Ramos (cell line): ENCODE data around the gene MTA1.

ENCODE experiments used
- in situ Hi-C: fragments of 300-500 bp; cut with MboI; formaldehyde crosslinking; loops from one replicate; pipeline ENCODE4 v1.14.3; 2022; ENCODE audit warnings: low sequenced_read_pairs; ENCODE audit not compliant: unreplicated experiment

MTA1 gene

DNA sequence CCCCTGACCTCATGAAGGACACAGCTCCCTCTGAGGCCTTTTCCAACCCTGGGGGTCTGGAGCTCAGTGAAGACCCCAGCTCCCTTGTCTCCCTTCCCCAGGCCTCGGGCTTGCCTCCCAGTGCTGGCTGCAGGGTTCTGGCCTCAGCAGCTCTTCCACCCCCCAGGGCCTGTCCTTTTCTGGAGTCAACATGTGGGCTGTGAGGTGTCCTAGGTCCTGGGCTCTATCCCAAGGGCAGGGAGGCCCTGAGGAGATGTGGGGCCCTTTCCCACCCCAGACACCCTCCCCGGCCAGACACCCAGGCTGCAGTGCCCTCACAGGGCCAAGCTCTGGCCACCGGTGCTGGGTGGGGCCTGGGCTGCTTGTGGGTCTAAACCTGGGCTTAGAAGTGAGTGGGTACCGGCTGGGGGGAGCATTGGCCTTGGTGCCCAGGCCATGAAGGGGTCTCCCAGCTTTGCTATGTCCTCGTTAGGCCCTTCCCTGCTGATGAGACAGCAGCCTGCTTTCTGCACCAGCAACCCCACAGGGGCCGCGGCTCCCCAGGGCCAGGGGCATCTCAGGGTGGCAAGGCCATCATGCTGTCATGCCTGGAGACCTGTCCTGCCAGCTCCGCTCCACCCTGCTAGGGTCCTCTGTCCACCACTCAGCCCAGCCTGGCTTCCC, 52.3 kb downstream of the MTA1 start:
- in situ Hi-C loops, result no loop called here

DNA sequence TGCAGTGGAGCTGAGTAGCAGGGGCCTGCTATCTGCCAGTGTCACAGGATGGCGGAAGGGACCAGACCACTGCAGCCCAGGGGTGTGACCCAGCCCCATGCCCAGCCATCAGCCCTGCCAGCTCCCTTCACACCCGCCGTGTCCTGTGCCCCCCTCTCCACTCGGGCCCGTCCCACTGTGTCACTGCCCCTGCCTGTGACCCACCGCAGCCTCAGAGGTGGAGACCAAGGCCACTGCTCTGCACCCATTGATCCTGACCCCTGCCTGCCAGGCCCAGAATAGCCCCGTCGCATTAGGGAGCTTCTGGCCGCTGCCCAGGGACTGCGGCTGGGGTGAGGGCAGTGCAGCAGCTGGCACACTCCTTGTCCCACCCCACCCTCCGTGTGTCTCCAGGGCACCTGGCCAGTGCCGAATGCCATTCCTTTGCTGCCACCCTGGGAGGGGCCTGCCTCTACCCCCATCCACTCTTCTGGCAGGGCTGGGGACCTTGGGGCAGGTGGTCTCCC, 52.9 kb downstream of the MTA1 start:
- in situ Hi-C loops, result no loop called here

DNA sequence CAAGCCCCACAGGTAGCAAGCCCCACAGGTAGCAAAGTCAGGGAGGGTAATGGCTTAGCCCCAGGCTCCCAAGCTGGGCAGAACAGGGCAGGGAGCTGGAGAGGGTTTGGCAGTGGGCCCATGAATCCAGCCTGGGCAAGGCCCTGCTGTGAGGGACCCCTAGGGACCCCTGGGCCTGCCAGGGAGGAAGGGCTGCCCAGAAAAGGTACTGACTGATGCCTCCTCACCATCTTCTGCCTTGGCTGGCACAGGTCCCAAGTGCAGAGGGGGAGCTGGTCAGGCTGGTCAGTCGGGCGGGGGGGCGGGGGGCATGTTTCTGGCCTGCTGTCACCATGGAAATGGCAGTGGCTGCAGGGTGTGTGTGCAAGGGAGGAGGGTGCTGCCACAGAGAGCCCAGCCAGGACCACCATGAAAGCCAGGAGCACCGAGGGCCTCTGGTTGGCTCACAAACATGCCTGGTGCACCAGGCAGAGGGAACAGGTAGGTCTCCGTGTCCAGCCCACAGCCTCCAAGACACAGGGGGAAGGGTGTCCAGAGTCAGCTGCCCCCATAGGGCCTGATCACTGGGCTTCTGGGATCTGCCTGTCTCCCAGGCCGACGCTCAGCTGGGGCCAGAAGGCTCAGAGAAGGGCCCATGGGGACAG, 53.5 kb downstream of the MTA1 start:
- in situ Hi-C loops, result no loop called here

DNA sequence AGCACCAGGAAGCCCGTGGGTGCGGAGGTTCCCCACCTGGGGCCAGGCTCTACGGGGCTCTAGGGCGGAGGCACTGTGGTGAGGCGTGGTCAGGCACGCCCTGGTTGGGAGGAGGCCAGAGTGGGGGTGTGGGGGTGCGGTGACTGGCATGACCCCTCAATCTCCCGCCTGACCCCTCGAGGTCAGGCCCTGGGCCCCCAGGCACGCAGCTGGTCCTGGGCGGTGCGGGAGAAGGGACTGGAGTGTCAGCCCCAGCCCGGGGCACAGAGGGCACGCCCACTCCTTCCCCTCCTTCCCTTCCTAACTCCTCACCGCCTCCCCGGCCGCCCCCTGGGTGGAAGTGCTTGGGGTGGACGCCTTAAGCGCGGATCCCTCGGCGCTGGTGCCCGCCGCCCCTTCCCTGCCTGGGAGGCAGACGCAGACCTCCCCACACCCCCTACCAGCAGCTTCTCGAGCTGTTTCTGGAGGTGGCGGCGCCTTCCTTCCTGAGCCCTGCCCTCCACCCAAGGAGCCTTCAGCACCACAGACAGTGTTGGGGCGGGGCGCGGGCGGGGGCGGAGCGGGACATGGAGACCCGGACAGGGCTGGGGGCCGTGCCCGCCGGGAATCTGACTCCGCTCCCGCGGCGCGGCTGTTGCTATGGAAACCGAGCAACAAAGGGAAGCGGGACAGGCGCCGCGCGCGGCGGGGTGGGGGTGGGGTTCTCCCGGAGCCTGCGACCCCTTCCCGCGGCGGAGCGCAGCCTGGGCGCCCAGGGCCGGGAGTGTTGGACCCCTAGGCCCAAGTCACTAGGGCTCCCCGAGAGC, 54.3 kb downstream of the MTA1 start:
- in situ Hi-C loops, result no loop called here

DNA sequence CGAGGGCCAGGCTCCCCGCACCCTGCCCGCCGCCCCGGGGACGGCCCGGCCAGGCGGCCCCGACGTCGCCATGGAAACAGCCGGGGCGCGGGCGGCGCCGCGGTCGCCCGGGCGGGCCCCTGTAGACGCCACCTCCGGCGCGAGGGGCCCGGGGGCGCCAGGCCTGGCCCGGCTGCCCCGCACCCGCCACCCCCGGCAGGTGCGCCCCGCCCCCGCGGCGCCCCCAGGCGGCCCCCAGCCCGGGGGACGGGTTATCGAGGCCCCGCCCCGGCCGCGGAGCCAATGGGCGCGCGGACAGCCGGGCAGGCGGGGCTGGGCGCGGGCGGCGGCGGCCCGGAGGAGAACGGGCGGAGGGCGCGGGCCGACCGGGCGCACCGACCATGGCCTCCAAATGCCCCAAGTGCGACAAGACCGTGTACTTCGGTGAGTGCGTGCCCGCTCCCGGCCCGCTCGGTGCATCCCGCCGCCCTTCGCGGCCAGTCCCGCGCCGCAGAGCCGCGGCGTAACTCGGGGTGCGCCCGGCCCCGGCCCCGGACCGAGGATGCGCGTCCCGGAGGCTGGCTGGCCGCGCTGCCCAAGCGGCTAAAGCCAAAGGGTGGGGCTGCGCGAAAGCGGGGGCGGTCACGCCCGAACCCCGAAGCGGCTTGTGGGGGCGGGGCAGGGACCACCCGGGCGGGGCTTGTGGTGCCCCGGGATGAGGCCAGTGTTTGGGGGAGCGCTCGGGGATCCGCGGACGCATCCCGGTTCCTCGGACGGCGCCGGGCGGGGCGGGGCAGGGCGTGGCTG, 55.0 kb downstream of the MTA1 start, which contains the start of gene CRIP2:
TSS of gene CRIP2 (plus strand) at position 339 of the 786 bp plus-strand sequence. CDS start at position 381, 42 bp downstream.
- in situ Hi-C loops, result no loop called here

DNA sequence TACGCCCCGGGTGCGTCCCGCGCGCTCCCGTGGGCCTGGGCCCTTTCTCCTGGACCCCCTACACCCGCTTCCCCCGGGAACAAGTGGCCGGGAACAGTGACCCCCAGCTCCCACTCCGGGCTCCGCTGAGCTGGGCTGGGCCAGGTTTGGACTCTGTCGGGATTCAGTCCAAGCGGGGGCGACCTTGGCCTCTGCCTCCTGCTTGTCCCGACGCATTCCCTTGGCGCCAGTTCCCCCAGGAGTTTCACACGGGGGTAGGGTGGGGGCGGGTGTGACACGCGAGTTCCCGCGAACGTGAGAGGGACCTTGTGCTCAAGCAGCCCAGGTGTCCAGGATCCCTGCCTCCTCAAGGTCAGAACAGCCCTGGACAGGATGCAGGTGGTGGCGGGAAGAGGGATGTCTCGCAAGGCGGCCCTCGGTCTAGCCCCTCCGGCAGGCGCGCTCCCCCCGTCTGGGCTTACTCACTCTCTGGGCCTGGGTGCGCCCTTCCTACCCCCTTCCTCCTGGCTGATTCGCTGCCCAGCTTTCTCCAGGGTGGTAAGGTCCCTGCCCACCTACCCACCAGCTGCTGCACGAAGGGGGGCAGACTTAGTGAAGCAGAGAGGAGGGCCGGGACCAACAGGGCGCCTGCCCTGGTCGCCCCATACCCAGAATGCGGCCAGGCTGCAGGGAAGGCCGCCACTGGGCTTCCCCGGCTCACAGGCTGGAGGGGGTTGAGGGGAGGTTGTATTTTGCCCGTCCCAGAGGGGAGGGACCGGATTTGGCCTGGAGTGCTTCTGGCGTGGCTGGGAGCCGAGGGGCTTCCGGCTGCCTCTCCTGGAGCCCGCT, 55.9 kb downstream of the MTA1 start:
- in situ Hi-C loops, result no loop called here

DNA sequence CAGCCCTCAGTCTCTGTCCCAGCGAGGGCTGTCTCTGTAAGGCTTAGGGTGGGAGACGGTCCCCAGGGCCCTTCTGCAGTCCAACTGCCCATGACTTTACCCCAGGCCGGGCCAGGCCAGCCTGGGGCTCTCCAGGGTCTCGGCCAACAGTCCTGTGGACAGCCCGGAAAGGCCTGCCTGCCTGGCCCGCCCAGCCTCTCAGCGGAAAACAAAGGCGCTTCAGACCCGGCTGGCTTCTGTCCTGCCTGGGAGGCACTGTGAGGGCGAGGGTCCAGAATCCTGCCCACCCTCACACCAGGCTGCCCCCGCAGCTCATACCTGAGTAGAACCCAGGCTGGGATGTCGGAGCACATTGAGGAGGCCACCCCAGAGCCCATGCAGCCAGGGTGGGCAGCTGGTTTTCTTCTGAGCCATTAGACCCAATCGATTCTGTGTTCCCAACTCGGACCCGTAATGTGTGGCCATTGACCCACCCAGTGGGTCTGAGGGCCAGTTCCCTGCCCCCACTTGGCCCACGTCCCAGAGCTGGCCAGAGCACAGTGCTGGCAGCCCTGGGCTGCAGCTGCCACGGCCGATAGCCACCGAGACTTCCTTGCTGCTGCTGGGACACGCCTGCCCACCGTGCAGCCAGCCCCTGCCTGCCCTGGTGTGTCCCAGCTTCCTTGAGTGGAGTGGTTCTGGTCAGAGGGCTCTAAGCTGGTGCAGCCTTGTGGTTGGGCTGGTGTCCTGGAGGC, 56.6 kb downstream of the MTA1 start:
- in situ Hi-C loops, result no loop called here

DNA sequence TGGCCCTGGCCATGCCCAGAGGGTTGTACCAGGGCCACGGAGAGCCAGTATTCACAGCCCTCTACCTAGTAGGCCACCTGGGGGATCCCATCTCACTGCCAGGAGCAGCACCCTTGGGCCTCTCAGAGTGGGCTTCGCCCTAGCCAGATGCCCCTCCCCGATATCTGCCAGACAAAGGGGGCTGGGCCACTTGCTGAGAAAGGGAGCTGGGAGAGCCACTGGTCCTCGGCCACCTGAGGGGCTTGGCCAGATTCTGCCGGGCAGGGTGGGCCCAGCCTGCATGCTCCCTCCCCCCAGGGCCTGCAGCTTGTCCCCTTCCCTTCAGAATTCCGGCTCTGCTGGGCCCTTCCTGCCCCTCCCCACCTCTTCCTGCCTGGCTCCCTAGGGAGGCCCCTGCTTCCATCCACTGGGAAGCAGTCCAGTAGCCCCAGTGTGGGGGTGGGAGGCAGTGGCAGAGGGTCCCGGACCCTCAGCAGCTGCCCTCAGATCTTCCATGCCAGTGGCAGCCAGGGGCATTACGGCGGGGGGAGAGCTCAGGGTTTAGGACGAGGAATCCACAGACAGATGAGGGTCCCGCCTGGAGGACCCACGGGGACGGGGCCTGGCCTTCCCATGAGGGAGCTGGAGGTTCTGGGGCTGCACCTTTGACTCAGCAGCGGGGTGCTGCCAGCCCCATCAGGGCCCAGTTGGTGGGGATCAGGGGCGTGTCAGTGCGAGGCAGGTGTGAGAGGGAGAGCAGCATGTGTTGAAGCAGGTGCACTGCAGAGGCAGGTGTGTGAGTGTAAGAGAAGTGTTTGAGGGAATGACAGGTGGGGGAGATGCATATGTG, 57.4 kb downstream of the MTA1 start:
- in situ Hi-C loops, result no loop called here

DNA sequence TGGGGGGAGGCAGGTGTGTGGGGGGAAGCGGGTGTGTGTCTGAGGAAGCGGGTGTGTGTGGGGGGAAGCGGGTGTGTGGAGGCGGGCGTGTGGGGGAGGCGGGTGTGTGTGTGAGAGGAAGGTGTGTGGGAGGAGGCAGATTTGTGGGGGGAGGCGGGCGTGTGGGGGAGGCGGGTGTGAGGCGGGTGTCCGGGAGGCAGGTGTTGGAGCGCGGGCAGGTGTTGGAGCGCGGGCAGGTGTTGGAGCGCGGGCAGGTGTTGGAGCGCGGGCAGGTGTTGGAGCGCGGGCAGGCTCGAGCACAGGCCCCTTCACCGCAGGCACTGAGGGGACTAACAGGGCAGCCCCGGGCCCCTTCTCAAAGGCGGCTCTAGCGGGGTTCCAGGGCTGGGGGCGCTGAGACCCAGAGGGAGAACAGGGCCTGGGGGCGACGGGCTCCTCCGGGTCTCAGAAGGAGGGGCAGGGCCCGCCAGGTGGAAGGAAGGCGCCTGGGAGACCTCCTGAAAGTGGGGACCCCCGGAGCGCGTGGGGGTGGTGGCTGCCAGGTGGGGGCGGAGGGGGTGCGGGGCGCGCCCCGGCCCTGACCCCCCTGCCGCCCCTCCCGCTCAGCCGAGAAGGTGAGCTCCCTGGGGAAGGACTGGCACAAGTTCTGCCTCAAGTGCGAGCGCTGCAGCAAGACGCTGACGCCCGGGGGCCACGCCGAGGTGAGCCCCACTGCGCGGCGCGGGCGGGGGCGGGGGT, 58.2 kb downstream of the MTA1 start:
- in situ Hi-C loops, result no loop called here

DNA sequence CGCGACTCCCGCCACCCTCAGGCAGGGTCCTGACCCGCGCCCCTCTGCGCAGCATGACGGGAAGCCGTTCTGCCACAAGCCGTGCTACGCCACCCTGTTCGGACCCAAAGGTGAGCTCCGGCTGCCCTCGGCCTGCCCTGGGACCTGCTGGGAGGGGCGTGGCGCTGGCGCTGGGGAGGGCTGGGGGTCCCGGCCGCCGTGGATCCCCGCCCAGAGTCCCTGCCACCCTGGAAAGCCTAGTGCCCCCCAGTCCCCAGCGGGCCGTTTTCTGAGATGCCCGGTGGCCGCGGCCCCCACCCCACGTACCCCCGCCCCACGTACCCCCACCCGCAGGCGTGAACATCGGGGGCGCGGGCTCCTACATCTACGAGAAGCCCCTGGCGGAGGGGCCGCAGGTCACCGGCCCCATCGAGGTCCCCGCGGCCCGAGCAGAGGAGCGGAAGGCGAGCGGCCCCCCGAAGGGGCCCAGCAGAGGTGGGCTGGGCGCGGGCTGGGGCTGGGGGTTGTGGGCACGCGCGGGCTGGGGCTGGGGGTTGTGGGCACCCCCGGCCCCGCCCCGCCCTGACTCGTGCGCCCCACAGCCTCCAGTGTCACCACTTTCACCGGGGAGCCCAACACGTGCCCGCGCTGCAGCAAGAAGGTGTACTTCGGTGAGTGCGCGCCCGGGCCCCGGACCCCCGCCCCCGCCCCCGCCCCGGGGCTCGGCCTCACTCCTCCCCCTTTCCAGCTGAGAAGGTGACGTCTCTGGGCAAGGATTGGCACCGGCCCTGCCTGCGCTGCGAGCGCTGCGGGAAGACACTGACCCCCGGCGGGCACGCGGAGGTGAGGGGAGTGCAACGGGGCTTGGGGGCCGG, 59.0 kb downstream of the MTA1 start:
- in situ Hi-C loops, result no loop called here

DNA sequence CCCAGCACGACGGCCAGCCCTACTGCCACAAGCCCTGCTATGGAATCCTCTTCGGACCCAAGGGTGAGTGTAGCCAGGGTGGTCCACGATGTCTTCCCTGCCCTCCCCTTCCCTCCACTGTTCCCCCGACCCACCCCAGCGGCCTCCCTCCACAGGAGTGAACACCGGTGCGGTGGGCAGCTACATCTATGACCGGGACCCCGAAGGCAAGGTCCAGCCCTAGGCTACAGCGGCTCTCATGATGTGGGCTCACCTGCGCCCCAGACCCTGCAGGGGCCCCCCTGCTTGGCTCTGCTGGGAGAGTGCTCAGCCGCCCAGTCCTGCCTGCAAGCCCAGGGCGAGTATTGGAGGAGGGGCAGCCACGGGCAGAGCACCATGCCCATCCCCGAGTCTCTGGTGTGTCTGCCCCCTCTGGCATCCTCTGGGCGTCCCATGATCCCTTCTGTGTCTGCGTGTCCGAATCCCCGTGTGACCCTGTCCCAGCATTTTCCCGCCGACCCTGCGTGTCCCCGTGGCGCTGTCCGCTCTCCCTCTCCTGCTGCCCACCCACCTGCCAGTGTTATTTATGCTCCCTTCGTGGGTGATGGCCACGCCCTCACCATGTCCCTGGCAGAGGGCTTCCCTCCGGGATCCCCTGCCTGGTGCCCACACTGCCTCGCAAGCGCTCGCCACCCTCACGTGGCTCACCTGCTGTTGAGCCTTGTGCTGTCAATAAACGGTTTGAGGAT, 60.0 kb downstream of the MTA1 start:
- in situ Hi-C loops, result no loop called here

DNA sequence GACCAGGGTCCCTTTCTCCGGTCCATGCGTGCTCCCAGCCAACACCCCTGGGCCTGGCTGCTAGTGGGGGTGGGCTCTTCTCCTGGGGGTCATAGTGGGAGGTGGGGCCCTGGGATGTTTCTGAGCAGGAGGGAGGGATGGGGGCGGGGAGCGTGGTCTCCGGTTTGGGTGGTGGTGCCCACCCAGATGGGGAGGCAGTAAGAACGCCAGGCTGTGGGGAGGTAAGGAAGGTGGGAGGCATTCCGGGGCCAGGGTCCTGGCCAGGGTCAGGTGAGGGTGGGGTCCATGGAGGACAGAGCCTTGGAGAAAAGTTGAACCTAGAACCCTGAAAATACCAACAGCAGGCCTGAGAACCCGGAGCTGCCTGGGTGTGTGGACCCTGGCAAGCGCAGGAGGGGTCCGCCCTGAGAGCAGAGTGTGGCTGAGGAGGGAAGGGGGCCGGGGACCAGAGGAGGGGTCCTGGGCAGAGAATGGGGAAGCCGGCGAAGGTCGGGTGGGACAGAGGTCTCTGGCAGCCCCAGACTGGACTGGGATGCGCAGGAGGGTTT, 60.6 kb downstream of the MTA1 start:
- in situ Hi-C loops, result no loop called here

DNA sequence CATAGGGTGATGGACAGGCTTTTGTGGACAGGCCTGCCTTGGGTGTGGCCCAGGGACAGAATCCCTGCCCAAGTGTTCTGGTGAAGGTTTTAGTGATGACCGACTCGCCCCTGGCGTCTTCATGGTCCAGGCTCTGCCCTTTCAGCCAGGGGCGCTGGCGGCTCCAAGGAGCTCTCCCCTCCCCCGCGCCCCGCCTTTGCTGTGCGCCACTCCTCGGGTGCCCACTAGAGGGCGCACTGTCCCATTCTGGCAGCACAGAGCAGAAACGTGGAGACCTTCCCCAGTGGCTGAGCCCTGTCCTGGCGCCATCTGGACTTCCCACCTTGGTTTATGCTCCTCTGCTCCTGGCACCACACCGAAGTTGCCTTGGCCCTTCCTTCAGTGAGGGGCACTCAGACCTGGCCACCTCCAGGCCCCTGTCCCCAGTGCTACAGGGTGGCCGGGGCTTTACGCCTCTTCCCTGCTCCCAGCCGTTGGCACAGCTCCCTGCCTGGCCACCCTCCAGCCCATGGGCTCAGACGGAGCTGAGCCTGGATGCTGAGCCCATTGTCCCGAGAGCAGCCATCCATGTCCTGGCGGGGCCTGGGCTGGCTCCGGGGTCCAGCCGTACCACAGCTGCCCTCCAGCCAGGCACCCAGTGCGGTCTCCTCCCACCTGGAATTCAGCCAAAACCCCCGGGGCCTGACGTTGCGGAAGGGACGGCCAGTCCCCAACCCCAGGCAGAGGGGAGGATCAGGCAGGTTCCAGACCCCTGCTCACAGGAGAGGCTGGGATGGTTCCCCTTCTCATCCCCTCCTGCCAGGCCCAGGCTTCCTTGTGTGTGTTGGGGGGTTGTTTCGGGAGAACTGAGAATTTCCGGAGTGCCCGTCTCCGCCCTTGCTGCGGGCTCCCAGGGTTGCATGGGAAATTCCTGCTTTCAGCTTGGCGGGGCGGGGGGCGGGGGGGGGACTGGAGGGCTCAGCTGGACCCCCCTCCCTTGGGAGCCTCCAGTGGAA, 61.5 kb downstream of the MTA1 start:
- in situ Hi-C loops, result no loop called here

DNA sequence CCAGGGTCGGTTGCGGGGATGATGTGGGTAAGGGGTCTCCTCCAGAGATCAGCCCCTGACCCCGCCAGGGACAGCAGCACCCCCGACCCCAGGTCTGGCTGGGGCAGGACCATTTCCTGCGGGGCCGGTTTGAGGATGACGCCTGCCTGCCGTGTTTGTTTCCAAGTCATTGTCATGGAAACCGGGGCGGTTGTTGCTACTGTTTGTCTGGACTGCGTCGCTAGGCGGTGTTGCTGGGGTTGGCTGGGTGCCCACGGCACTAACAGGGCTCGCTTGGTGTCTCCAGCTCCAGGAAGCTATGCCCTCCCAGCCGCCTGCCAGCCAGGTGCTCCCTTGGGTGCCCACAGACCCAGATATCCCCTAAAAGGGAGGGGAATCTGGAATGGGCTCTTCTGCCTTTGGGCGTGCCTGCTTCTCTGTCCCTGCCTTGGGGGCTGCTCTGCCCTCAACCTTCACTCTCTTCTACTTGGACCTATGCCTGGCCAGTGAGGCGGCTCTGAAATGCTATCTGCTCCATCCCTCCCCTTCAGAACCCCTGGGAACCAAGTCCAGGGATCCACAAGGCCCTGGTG, 62.3 kb downstream of the MTA1 start:
- in situ Hi-C loops, result no loop called here
